ENCODE results near the gene COQ4.

COQ4 gene

GRCh38 chr9:128340691-128341434, 18.2 kb downstream of the COQ4 start:
- peak in 1 of 3 donors; percentile 21 for DNase-seq (ENCODE audit: low read depth in 3 of 3)

- peak; percentile 47 to 55 (median 51) for DNase-seq (ENCODE audit: low read depth in 3 of 3)
Measured at GRCh38 chr9:128341435-128341849, 18.8 kb downstream of the COQ4 start.

GRCh38 chr9:128342971-128343680, 20.5 kb downstream of the COQ4 start:
- DNase-seq (ENCODE audit: low read depth in 3 of 3): no peak

GRCh38 chr9:128343855-128344254, 21.2 kb downstream of the COQ4 start:
- DNase-seq (ENCODE audit: low read depth in 3 of 3): no peak

GRCh38 chr9:128344931-128345605, 22.4 kb downstream of the COQ4 start:
- no peak for DNase-seq (ENCODE audit: low read depth in 3 of 3)

- no peak for DNase-seq (ENCODE audit: low read depth in 3 of 3)
Measured at GRCh38 chr9:128349125-128349524, 26.5 kb downstream of the COQ4 start.

GRCh38 chr9:128349772-128350171, 27.1 kb downstream of the COQ4 start:
- DNase-seq (ENCODE audit: low read depth in 3 of 3): no peak

- DNase-seq (ENCODE audit: low read depth in 3 of 3): no peak
Measured at GRCh38 chr9:128355451-128355850, 32.8 kb downstream of the COQ4 start.

GRCh38 chr9:128358090-128358489, 35.5 kb downstream of the COQ4 start:
- DNase-seq (ENCODE audit: low read depth in 3 of 3): no peak

GRCh38 chr9:128358861-128359260, 36.2 kb downstream of the COQ4 start:
- no peak for DNase-seq (ENCODE audit: low read depth in 3 of 3)

- no peak for DNase-seq (ENCODE audit: low read depth in 3 of 3)
Measured at GRCh38 chr9:128360826-128361225, 38.2 kb downstream of the COQ4 start.

- no peak for DNase-seq (ENCODE audit: low read depth in 3 of 3)
Measured at GRCh38 chr9:128361296-128361985, 38.8 kb downstream of the COQ4 start.

- DNase-seq (ENCODE audit: low read depth in 3 of 3): peak; percentile 52 to 67 (median 55)
Measured at GRCh38 chr9:128361986-128362646, 39.5 kb downstream of the COQ4 start.

GRCh38 chr9:128362774-128363173, 40.1 kb downstream of the COQ4 start:
- DNase-seq (ENCODE audit: low read depth in 3 of 3): no peak

- no peak for DNase-seq (ENCODE audit: low read depth in 3 of 3)
Measured at GRCh38 chr9:128365525-128365924, 42.9 kb downstream of the COQ4 start.

- no peak for DNase-seq (ENCODE audit: low read depth in 3 of 3)
Measured at GRCh38 chr9:128369024-128369706, 46.5 kb downstream of the COQ4 start.

GRCh38 chr9:128370367-128370751, 47.7 kb downstream of the COQ4 start:
- no peak for DNase-seq (ENCODE audit: low read depth in 3 of 3)

- DNase-seq (ENCODE audit: low read depth in 3 of 3): peak; percentile 89 to 93 (median 91)
Measured at GRCh38 chr9:128370752-128371629, 48.4 kb downstream of the COQ4 start, which contains the start of gene URM1. Gene URM1 (plus strand): TSS chr9:128371374. CDS start chr9:128371381, 7 bp downstream.

- no peak for DNase-seq (ENCODE audit: low read depth in 3 of 3)
Measured at GRCh38 chr9:128371630-128372117, 49.0 kb downstream of the COQ4 start.
